Measurements from ENCODE around the gene RTP2. TPM values are rescaled to one million over a fixed set of nuclear protein-coding genes. Genes with fewer than 3 reads are reported as not detected.

Gene RTP2
- total and polyA plus RNA-seq, 9 of the 15 experiments (the other 6 are each of a cell fraction or from before 2014, with no cell fraction given), result not detected

DNA sequence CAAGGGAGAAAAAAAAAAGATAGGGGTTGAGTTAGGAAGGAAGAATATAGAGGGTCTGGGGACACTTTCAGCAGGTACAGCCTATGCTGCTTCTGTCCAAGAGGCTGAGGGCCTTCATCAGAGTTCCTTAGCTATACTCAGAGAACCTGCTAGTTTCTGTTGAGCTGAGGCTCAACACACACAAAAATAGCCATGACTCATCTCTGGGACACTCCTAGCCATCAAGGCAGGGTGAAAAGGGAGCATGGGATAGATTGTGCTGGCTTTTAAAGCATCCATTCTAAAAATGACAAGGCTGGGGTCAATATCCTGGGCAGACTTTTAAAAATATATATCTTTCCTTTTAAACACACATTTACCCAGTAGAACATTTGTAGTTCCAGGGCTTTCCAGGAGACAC is 2.8 kb upstream of the RTP2 start:
- POLR2A ChIA-PET, result no interaction called here

More for the DNA sequence above, 2.8 kb upstream of the RTP2 start:
- H3K9ac ChIP-seq (ENCODE audit: insufficient read depth in 1 of 2, low read depth in 2 of 2, low read length in 2 of 2), result no peak overlapping the region
- TF ChIP-seq MEIS2 (IDR thresholded peaks at IDR 0.05; ENCODE audit: partially characterized antibody), result no peak
- TF ChIP-seq L3MBTL2 (IDR thresholded peaks at IDR 0.05), result no peak
- TF ChIP-seq MLLT1 (IDR thresholded peaks at IDR 0.05), result no peak
- TF ChIP-seq FOS (IDR thresholded peaks at IDR 0.05; ENCODE audit: extremely low read depth, insufficient read length), result no peak
- no peak for TF ChIP-seq NFXL1 (CRISPR knock-in tag; IDR thresholded peaks at IDR 0.05)
- TF ChIP-seq ERF (CRISPR knock-in tag; IDR thresholded peaks at IDR 0.05), result no peak
- no peak for TF ChIP-seq ZNF609 (CRISPR knock-in tag; IDR thresholded peaks at IDR 0.05; ENCODE audit: borderline replicate concordance)
- TF ChIP-seq FOXJ3 (CRISPR knock-in tag; IDR thresholded peaks at IDR 0.05), result no peak
- intact Hi-C loops (cut with micrococcal nuclease) (no loop called here), in situ Hi-C loops (cut with MboI) (no loop called here)
- ATAC-seq (no peak), DNase-seq (ENCODE audit: extremely low read depth in 1 of 4, low spot score in 3 of 4) (no peak), FAIRE-seq (no peak)
- H4K20me1 ChIP-seq (replicated peaks; ENCODE audit: control insufficient read depth, insufficient read depth, low read length), result no peaks in the 10 kb centered on the region
- H3K9me1 ChIP-seq (ENCODE audit: control insufficient read depth, insufficient read depth, low read length), result no peaks in the 10 kb centered on the region
- H2AFZ ChIP-seq (ENCODE audit: low read depth, low read length), result no peak overlapping the region
- no peak overlapping the region for H3K4me3 ChIP-seq
- peaks cover 2 to 18% of the 10 kb centered on the region in 2 experiments; a peak in 3 of 5 replicates for H3K27me3 ChIP-seq (ENCODE audit: control insufficient read depth in 2 of 2, insufficient read depth in 2 of 2, low read length in 2 of 2)
- no peak overlapping the region for H3K27ac ChIP-seq (ENCODE audit: extremely low read depth, low read depth, low read length)
- CTCF ChIA-PET (ENCODE audit: low intra/inter-chr PET ratio), result no interaction called here
- H3K4me1 ChIP-seq (replicated peaks in 1 of 2; ENCODE audit: control insufficient read depth in 2 of 2, insufficient read depth in 2 of 2, low read length in 2 of 2), result no peaks in the 10 kb centered on the region
- no peaks in the 10 kb centered on the region for H3K9me3 ChIP-seq (replicated peaks; ENCODE audit: control insufficient read depth, insufficient read depth, low read depth, low read length)
- H3K4me2 ChIP-seq (ENCODE audit: insufficient read depth, low read length), result no peak overlapping the region
- H3K36me3 ChIP-seq (ENCODE audit: control insufficient read depth, insufficient read depth, low read length), result no peaks in the 10 kb centered on the region
- BruUV-seq (replicated peaks), result no TSS peak
- no peaks in the 10 kb centered on the region for H3K79me2 ChIP-seq (ENCODE audit: control insufficient read depth, insufficient read depth, low read length)

Data from K562 (cell line).